Endothelial cell of umbilical vein (primary cell): ENCODE results near the gene SMIM21. TPM values are rescaled to one million over a fixed set of nuclear protein-coding genes. Genes with fewer than 3 reads are reported as not detected.

Source experiments
- BruUV-seq: library from RNA; stranded (reverse); fragments of 400-500 nt; replicated peaks from 2 replicates; lab custom pipeline; 2021; lab: Mats Ljungman, UMichigan
- CTCF ChIA-PET: fragments of 300-600, 350-600 bp; sonication (Branson Sonifier 250); formaldehyde crosslinking; loops from one replicate; lab custom pipeline; 2021; ENCODE audit warnings: antibody characterized with exemption, inconsistent platforms; lab: Charles Lee
- POLR2A ChIA-PET: fragments of 300-600, 350-600 bp; sonication (Branson Sonifier 250); formaldehyde crosslinking; loops from one replicate; lab custom pipeline; 2021; ENCODE audit warnings: antibody characterized with exemption, inconsistent platforms; lab: Charles Lee
- DNase-seq: peaks from one replicate; pipeline ENCODE4 v3.0.0-alpha.2; 2011; ENCODE audit warnings: low read depth, low spot score
- FAIRE-seq: peaks from 2 replicates; lab custom pipeline; 2011; peaks lifted over from hg19 to GRCh38; lab: Jason Lieb, UNC
- H2AFZ ChIP-seq: 2 replicates; pipeline ENCODE4 v1.6.0; 2012; ENCODE audit warnings: low read depth, low read length, control low read depth, inconsistent platforms
- H3K27ac ChIP-seq: 2 replicates; pipeline ENCODE4 v1.5.1; 2011; ENCODE audit warnings: low read depth, mild to moderate bottlenecking, control low read depth, low read length, moderate library complexity; ENCODE audit not compliant: insufficient read depth
- H3K27me3 ChIP-seq, 2 experiments: 2 replicates each; pipeline versions ENCODE4 v1.6.0 to v1.6.1; 2011; ENCODE audit warnings: low read length in 2 of 2, mixed read lengths in 1 of 2; ENCODE audit not compliant: control insufficient read depth in 2 of 2, insufficient read depth in 2 of 2
- H3K36me3 ChIP-seq, 2 experiments: 2 replicates in 1 of 2; 3 replicates in 1 of 2; pipeline ENCODE4 v1.5.1; 2011; ENCODE audit warnings: low read length in 2 of 2, mild to moderate bottlenecking in 1 of 2, moderate library complexity in 1 of 2; ENCODE audit not compliant: control insufficient read depth in 2 of 2, insufficient read depth in 2 of 2; ENCODE audit errors: extremely low read depth in 1 of 2
- H3K4me1 ChIP-seq: 3 replicates; pipeline ENCODE4 v1.5.1; 2011; ENCODE audit warnings: mild to moderate bottlenecking, low read length; ENCODE audit not compliant: control insufficient read depth, insufficient read depth; ENCODE audit errors: extremely low read depth
- H3K4me2 ChIP-seq: 2 replicates; pipeline ENCODE4 v1.6.1; 2011; ENCODE audit warnings: low read length, control low read depth, mixed read lengths; ENCODE audit not compliant: insufficient read depth
- H3K4me3 ChIP-seq, 3 experiments: fragments of 200-600 bp in 1 of 3; sonication (generic), shearing (Covaris generic) in 1 of 3; replicated peaks in 1 of 3; 2 replicates each; pipeline ENCODE4 v1.5.1; 2011 to 2016; ENCODE audit warnings: control low read depth in 3 of 3, low read length in 3 of 3, mild to moderate bottlenecking in 2 of 3, inconsistent platforms in 1 of 3, low read depth in 1 of 3, moderate library complexity in 1 of 3; ENCODE audit not compliant: insufficient read depth in 1 of 3
- H3K79me2 ChIP-seq: 2 replicates; pipeline ENCODE4 v1.6.0; 2012; ENCODE audit warnings: low read length, inconsistent platforms; ENCODE audit not compliant: control insufficient read depth, insufficient read depth
- H3K9ac ChIP-seq: replicated peaks from 2 replicates; pipeline ENCODE3; 2011; ENCODE audit warnings: low read length, control low read depth; ENCODE audit not compliant: insufficient read depth; ENCODE audit errors: extremely low read depth
- H3K9me1 ChIP-seq: replicated peaks from 3 replicates; pipeline ENCODE4 v1.6.0; 2011; ENCODE audit warnings: mild to moderate bottlenecking, low read length; ENCODE audit not compliant: control insufficient read depth, insufficient read depth; ENCODE audit errors: extremely low read depth
- H3K9me3 ChIP-seq: replicated peaks from 2 replicates; pipeline ENCODE4 v1.5.1; 2012; ENCODE audit warnings: low read length, inconsistent platforms; ENCODE audit not compliant: control insufficient read depth, insufficient read depth
- H4K20me1 ChIP-seq: replicated peaks from 2 replicates; pipeline ENCODE3; 2011; ENCODE audit warnings: mild to moderate bottlenecking, low read length; ENCODE audit not compliant: control insufficient read depth, insufficient read depth; ENCODE audit errors: extremely low read depth
- CTCF ChIP-seq, 2 donors: IDR thresholded peaks; 1 replicate in 1 of 2; 2 replicates in 1 of 2; pipeline ENCODE4 v1.5.1; 2011; ENCODE audit warnings: low read length in 2 of 2, mild to moderate bottlenecking in 2 of 2, moderate library complexity in 2 of 2, control low read depth in 1 of 2, inconsistent platforms in 1 of 2, low read depth in 1 of 2; ENCODE audit not compliant: insufficient read depth in 1 of 2; ENCODE audit errors: extremely low read depth in 1 of 2
- EZH2 ChIP-seq: IDR thresholded peaks from 2 replicates; pipeline ENCODE4 v1.6.1; 2012; ENCODE audit warnings: borderline replicate concordance, low read depth, mild to moderate bottlenecking, moderate library complexity, low read length, inconsistent platforms; ENCODE audit not compliant: severe bottlenecking
- FOS ChIP-seq: IDR thresholded peaks from 2 replicates; pipeline ENCODE4 v1.6.1; 2011; ENCODE audit warnings: mild to moderate bottlenecking, low read length, moderate library complexity, borderline replicate concordance; ENCODE audit not compliant: insufficient read depth
- GATA2 ChIP-seq: IDR thresholded peaks from 2 replicates; pipeline ENCODE4 v1.7.0; 2011; ENCODE audit warnings: low read depth, mild to moderate bottlenecking, moderate library complexity, mixed read lengths, low read length; ENCODE audit not compliant: insufficient read length, insufficient read depth
- JUN ChIP-seq: IDR thresholded peaks from 2 replicates; pipeline ENCODE4 v1.6.1; 2011; ENCODE audit warnings: borderline replicate concordance, low read depth; ENCODE audit not compliant: insufficient read length, insufficient read depth
- MAX ChIP-seq: IDR thresholded peaks from 2 replicates; pipeline ENCODE4 v1.6.1; 2011; ENCODE audit not compliant: insufficient read depth, insufficient read length
- MYC ChIP-seq: IDR thresholded peaks from one replicate; pipeline ENCODE4 v1.6.1; 2011; ENCODE audit warnings: mild to moderate bottlenecking, low read depth, low read length
- POLR2A ChIP-seq: IDR thresholded peaks from 2 replicates; pipeline ENCODE4 v1.6.1; 2012; ENCODE audit warnings: low read depth, mild to moderate bottlenecking, control low read depth, low read length
- POLR2AphosphoS5 ChIP-seq: IDR thresholded peaks from 2 replicates; pipeline ENCODE4 v1.6.1; 2012; ENCODE audit warnings: low read depth, mild to moderate bottlenecking, control low read depth, low read length, moderate library complexity; ENCODE audit not compliant: insufficient read depth
- dilution Hi-C: fragments of 300-500 bp; cut with MboI; formaldehyde crosslinking; loops from one replicate; pipeline ENCODE4 v1.15.0; 2019; ENCODE audit warnings: low sequenced_read_pairs; ENCODE audit not compliant: extremely low pct_ligation_motif_present
- intact Hi-C: fragments of 100-400 bp; cut with micrococcal nuclease; formaldehyde crosslinking; loops from one replicate; pipeline ENCODE4 v1.10.0; 2022
- polyA plus RNA-seq, 4 experiments: library from polyadenylated mRNA; depleted of rRNA in 3 of 4; stranded (reverse) in 3 of 4; unstranded in 1 of 4; fragments of >200 nt; gene quantifications; 2 replicates each; pipeline versions ENCODE4 v1.2.1 to v1.2.3, GENCODE V29; 2011 to 2012; ENCODE audit warnings: missing spikeins in 1 of 4
- total RNA-seq: library from RNA; stranded (reverse); gene quantifications from 2 replicates; pipeline ENCODE4 v1.2.3, GENCODE V29; 2021

The SMIM21 gene
- total and polyA plus RNA-seq, 2 donors (not counting 3 experiments of a cell fraction or from before 2014, with no cell fraction given), result not detected

GRCh38 chr18:75391279-75392225 lies 36.0 kb downstream of the SMIM21 start:
- no peak for DNase-seq
- ChIA-PET CTCF (no interaction called here), POLR2A (no interaction called here)
- Histone ChIP-seq H3K4me1 (no peaks in the 10 kb centered on the region), H3K27ac (no peak overlapping the region), H2AFZ (no peak overlapping the region), H3K9me1 (no peaks in the 10 kb centered on the region), H4K20me1 (no peaks in the 10 kb centered on the region), H3K36me3 (no peaks in the 10 kb centered on the region), H3K9ac (no peak overlapping the region), H3K4me3 (no peak overlapping the region), H3K79me2 (no peaks in the 10 kb centered on the region), H3K27me3 (no peaks in the 10 kb centered on the region), H3K9me3 (no peaks in the 10 kb centered on the region), H3K4me2 (no peak overlapping the region)
- BruUV-seq, result no TSS peak
- no peak for FAIRE-seq
- TF ChIP-seq FOS (no peak), POLR2A (no peak), CTCF (IDR thresholded peaks at IDR 0.05; ENCODE audit: extremely low read depth in 1 of 2, insufficient read depth in 1 of 2, low read depth in 1 of 2, low read length in 2 of 2) (no peak), GATA2 (no peak), POLR2AphosphoS5 (no peak), JUN (no peak), MAX (no peak), MYC (no peak), EZH2 (no peak)
- intact Hi-C loops, result no loop called here
- dilution Hi-C loops, result no loop called here
